Measurements from ENCODE around the gene KIDINS220. TPM values are rescaled to one million over a fixed set of nuclear protein-coding genes. Genes with fewer than 3 reads are reported as not detected.

KIDINS220 gene
- total and polyA plus RNA-seq, 2 of the 13 experiments (the other 11 are each of a cell fraction or from before 2014, with no cell fraction given), result 25.2 to 32.3 TPM

DNA sequence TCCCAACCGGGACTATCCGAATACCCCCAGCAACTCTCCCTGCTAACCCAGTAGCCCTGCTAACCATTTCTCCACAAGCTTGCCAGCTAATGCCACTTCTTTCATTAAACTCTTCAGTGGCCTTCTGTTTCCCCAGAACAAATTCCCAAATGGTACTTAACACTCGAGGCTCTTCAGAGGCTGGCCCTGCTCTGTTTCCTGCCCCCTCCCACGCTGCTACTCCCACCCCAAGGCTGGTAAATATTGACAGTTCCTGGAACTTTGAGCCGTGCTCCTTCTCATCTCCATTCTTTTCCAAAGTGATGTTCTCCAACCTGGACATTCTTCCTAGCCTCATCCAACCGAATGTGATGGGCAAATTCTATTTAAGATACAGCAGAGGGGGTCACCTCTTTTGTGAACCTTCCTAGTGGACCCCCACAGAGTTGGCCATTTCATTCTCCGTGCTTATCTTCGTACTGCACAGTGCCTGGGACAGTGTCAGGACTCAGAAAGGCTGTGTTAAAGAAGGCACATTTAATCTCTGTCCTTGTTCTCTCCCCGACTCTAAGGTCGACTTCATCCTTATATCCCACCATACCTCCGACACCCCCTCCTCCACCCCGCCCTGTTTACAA is 3.2 kb upstream of the KIDINS220 start (continued):
- TF ChIP-seq MTF1 (CRISPR knock-in tag; IDR thresholded peaks at IDR 0.05) (no peak), GATA4 (IDR thresholded peaks at IDR 0.05; ENCODE audit: borderline replicate concordance, low read depth) (no peak; the same call in 1 of the 2 replicates), NFE2 (CRISPR knock-in tag; IDR thresholded peaks at IDR 0.05) (no peak), FOXP1 (IDR thresholded peaks at IDR 0.05) (no peak; the same call in 1 of the 2 replicates), FOXP1 (CRISPR knock-in tag; IDR thresholded peaks at IDR 0.05) (peak; percentile 88), THAP11 (CRISPR knock-in tag; IDR thresholded peaks at IDR 0.05) (0 out of 2 replicates have a peak, but pooled peaks have one; percentile 18), MTF2 (CRISPR knock-in tag; IDR thresholded peaks at IDR 0.05; ENCODE audit: borderline replicate concordance) (no peak), ZNF672 (CRISPR knock-in tag; IDR thresholded peaks at IDR 0.05) (no peak), YEATS2 (CRISPR knock-in tag; IDR thresholded peaks at IDR 0.05; ENCODE audit: borderline replicate concordance) (peak; percentile 20; the same call in 1 of the 2 replicates), DR1 (CRISPR knock-in tag; IDR thresholded peaks at IDR 0.05) (no peak), XBP1 (CRISPR knock-in tag; IDR thresholded peaks at IDR 0.05) (no peak), U2AF2 (IDR thresholded peaks at IDR 0.05; ENCODE audit: low read depth, low read length) (no peak), IRF2 (CRISPR knock-in tag; IDR thresholded peaks at IDR 0.05) (no peak; the same call in 1 of the 2 replicates), ELF4 (CRISPR knock-in tag; IDR thresholded peaks at IDR 0.05; ENCODE audit: borderline replicate concordance) (no peak; the same call in 1 of the 2 replicates), SETDB1 (CRISPR knock-in tag; IDR thresholded peaks at IDR 0.05; ENCODE audit: borderline replicate concordance) (no peak), AHR (CRISPR knock-in tag; IDR thresholded peaks at IDR 0.05) (no peak), FIP1L1 (IDR thresholded peaks at IDR 0.05; ENCODE audit: borderline replicate concordance, insufficient read depth, low read depth, low read length) (no peak), THYN1 (CRISPR knock-in tag; IDR thresholded peaks at IDR 0.05; ENCODE audit: borderline replicate concordance, low read depth) (no peak), NR2F2 (IDR thresholded peaks at IDR 0.05; ENCODE audit: borderline replicate concordance, low read depth) (no peak), PRMT3 (CRISPR knock-in tag; IDR thresholded peaks at IDR 0.05; ENCODE audit: borderline replicate concordance, low read depth) (no peak)
- TF ChIP-seq, protein P1, sequence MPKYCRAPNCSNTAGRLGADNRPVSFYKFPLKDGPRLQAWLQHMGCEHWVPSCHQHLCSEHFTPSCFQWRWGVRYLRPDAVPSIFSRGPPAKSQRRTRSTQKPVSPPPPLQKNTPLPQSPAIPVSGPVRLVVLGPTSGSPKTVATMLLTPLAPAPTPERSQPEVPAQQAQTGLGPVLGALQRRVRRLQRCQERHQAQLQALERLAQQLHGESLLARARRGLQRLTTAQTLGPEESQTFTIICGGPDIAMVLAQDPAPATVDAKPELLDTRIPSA (CRISPR knock-in tag; IDR thresholded peaks at IDR 0.05; ENCODE audit: borderline replicate concordance), result no peak
- TF ChIP-seq, protein P2, sequence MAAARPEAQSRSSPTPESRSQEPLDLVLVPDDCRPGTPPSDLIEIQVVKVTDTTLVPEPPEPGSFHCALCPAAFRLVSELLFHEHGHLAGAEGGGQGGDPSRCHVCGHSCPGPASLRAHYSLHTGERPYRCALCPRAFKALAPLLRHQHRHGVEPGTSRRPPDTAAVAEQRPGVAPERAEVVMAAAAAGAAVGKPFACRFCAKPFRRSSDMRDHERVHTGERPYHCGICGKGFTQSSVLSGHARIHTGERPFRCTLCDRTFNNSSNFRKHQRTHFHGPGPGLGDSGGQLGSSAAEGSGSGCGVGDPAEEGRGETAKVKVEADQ (CRISPR knock-in tag; IDR thresholded peaks at IDR 0.05; ENCODE audit: borderline replicate concordance), result no peak
- TF ChIP-seq, protein P3, sequence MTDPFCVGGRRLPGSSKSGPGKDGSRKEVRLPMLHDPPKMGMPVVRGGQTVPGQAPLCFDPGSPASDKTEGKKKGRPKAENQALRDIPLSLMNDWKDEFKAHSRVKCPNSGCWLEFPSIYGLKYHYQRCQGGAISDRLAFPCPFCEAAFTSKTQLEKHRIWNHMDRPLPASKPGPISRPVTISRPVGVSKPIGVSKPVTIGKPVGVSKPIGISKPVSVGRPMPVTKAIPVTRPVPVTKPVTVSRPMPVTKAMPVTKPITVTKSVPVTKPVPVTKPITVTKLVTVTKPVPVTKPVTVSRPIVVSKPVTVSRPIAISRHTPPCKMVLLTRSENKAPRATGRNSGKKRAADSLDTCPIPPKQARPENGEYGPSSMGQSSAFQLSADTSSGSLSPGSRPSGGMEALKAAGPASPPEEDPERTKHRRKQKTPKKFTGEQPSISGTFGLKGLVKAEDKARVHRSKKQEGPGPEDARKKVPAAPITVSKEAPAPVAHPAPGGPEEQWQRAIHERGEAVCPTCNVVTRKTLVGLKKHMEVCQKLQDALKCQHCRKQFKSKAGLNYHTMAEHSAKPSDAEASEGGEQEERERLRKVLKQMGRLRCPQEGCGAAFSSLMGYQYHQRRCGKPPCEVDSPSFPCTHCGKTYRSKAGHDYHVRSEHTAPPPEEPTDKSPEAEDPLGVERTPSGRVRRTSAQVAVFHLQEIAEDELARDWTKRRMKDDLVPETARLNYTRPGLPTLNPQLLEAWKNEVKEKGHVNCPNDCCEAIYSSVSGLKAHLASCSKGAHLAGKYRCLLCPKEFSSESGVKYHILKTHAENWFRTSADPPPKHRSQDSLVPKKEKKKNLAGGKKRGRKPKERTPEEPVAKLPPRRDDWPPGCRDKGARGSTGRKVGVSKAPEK (CRISPR knock-in tag; IDR thresholded peaks at IDR 0.05; ENCODE audit: borderline replicate concordance), result no peak
- TF ChIP-seq, protein P4, sequence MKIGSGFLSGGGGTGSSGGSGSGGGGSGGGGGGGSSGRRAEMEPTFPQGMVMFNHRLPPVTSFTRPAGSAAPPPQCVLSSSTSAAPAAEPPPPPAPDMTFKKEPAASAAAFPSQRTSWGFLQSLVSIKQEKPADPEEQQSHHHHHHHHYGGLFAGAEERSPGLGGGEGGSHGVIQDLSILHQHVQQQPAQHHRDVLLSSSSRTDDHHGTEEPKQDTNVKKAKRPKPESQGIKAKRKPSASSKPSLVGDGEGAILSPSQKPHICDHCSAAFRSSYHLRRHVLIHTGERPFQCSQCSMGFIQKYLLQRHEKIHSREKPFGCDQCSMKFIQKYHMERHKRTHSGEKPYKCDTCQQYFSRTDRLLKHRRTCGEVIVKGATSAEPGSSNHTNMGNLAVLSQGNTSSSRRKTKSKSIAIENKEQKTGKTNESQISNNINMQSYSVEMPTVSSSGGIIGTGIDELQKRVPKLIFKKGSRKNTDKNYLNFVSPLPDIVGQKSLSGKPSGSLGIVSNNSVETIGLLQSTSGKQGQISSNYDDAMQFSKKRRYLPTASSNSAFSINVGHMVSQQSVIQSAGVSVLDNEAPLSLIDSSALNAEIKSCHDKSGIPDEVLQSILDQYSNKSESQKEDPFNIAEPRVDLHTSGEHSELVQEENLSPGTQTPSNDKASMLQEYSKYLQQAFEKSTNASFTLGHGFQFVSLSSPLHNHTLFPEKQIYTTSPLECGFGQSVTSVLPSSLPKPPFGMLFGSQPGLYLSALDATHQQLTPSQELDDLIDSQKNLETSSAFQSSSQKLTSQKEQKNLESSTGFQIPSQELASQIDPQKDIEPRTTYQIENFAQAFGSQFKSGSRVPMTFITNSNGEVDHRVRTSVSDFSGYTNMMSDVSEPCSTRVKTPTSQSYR (CRISPR knock-in tag; IDR thresholded peaks at IDR 0.05; ENCODE audit: borderline replicate concordance), result peak; percentile 58; the same call in 1 of the 2 replicates

Data from HepG2 (cell line).